HG03064 (cell line): ENCODE measurements around the gene SPDYE17.
"Not testable (repeated sequence)": the region's sequence is repeated elsewhere in the genome, so short reads cannot be mapped to it uniquely, and the experiment has no call there.

Experiments
- ATAC-seq: cut with Tn5 transposase; IDR thresholded peaks from one replicate; pipeline ENCODE4 v1.9.1; 2021; ENCODE audit warnings: low read depth; ENCODE audit not compliant: unreplicated experiment

The SPDYE17 gene

GRCh38 chr7:77032261-77032660 is at the start of gene SPDYE17:
TSS of gene SPDYE17 (minus strand) at chr7:77032361. CDS start at chr7:77030570, 1,791 bp downstream.
- ATAC-seq: not testable (repeated sequence)

GRCh38 chr7:77080236-77080635 is 48.1 kb upstream of the SPDYE17 start:
- not testable (repeated sequence) for ATAC-seq

GRCh38 chr7:77079624-77080023 is 47.5 kb upstream of the SPDYE17 start:
- ATAC-seq: not testable (repeated sequence)

GRCh38 chr7:77079112-77079511 is 47.0 kb upstream of the SPDYE17 start:
- ATAC-seq: not testable (repeated sequence)

- not testable (repeated sequence) for ATAC-seq
Measured at GRCh38 chr7:77077060-77077459, 44.9 kb upstream of the SPDYE17 start.

- not testable (repeated sequence) for ATAC-seq
Measured at GRCh38 chr7:77074786-77075396, 42.7 kb upstream of the SPDYE17 start.

- not testable (repeated sequence) for ATAC-seq
Measured at GRCh38 chr7:77071108-77071507, 38.9 kb upstream of the SPDYE17 start.

GRCh38 chr7:77065869-77066268 is 33.7 kb upstream of the SPDYE17 start:
- not testable (repeated sequence) for ATAC-seq

- ATAC-seq: not testable (repeated sequence)
Measured at GRCh38 chr7:77063732-77064131, 31.6 kb upstream of the SPDYE17 start.

- not testable (repeated sequence) for ATAC-seq
Measured at GRCh38 chr7:77062557-77062956, 30.4 kb upstream of the SPDYE17 start, which contains the start of gene SPDYE18. TSS of gene SPDYE18 (minus strand) at chr7:77062558. CDS start at chr7:77060512, 2,046 bp downstream.

- not testable (repeated sequence) for ATAC-seq
Measured at GRCh38 chr7:77026349-77026748, 5.8 kb downstream of the SPDYE17 start.

- not testable (repeated sequence) for ATAC-seq
Measured at GRCh38 chr7:77010074-77010680, 22.0 kb downstream of the SPDYE17 start.

- not testable (repeated sequence) for ATAC-seq
Measured at GRCh38 chr7:77008000-77008399, 24.2 kb downstream of the SPDYE17 start.

GRCh38 chr7:77006127-77007110 is 25.7 kb downstream of the SPDYE17 start:
- not testable (repeated sequence) for ATAC-seq

GRCh38 chr7:77005461-77006057 is 26.6 kb downstream of the SPDYE17 start:
- not testable (repeated sequence) for ATAC-seq

- not testable (repeated sequence) for ATAC-seq
Measured at GRCh38 chr7:77004151-77004550, 28.0 kb downstream of the SPDYE17 start.

- not testable (repeated sequence) for ATAC-seq
Measured at GRCh38 chr7:77003241-77003640, 28.9 kb downstream of the SPDYE17 start.

- ATAC-seq: not testable (repeated sequence)
Measured at GRCh38 chr7:77002678-77003233, 29.4 kb downstream of the SPDYE17 start.

GRCh38 chr7:77002104-77002503 is 30.1 kb downstream of the SPDYE17 start:
- not testable (repeated sequence) for ATAC-seq
